HG03108 (cell line): Measurements from ENCODE around the gene CD83.
"Not testable (repeated sequence)": the region's sequence is repeated elsewhere in the genome, so short reads cannot be mapped to it uniquely, and the experiment has no call there.

Experiments
- ATAC-seq: cut with Tn5 transposase; IDR thresholded peaks from one replicate; pipeline ENCODE4 v1.9.1; 2021; ENCODE audit warnings: moderate library complexity; ENCODE audit not compliant: unreplicated experiment

The CD83 gene

GRCh38 chr6:14146506-14147096, 29.0 kb downstream of the CD83 start:
- ATAC-seq, result no peak

GRCh38 chr6:14147891-14148290, 30.3 kb downstream of the CD83 start:
- no peak for ATAC-seq

- ATAC-seq, result no peak
Measured at GRCh38 chr6:14148471-14148870, 30.9 kb downstream of the CD83 start.

GRCh38 chr6:14149053-14149738, 31.6 kb downstream of the CD83 start:
- no peak for ATAC-seq

GRCh38 chr6:14149739-14150130, 32.2 kb downstream of the CD83 start:
- ATAC-seq, result no peak

GRCh38 chr6:14151300-14151699, 33.7 kb downstream of the CD83 start:
- ATAC-seq, result not testable (repeated sequence)

- no peak for ATAC-seq
Measured at GRCh38 chr6:14151773-14152172, 34.2 kb downstream of the CD83 start.

GRCh38 chr6:14153228-14153627, 35.7 kb downstream of the CD83 start:
- no peak for ATAC-seq

GRCh38 chr6:14159090-14159489, 41.5 kb downstream of the CD83 start:
- no peak for ATAC-seq

GRCh38 chr6:14162826-14163225, 45.3 kb downstream of the CD83 start:
- ATAC-seq, result no peak

- ATAC-seq, result no peak
Measured at GRCh38 chr6:14165091-14165490, 47.5 kb downstream of the CD83 start.

- ATAC-seq, result no peak
Measured at GRCh38 chr6:14166839-14167238, 49.3 kb downstream of the CD83 start.

- ATAC-seq, result no peak
Measured at GRCh38 chr6:14170128-14170527, 52.6 kb downstream of the CD83 start.

GRCh38 chr6:14172562-14172961, 55.0 kb downstream of the CD83 start:
- ATAC-seq, result no peak

GRCh38 chr6:14174226-14174625, 56.7 kb downstream of the CD83 start:
- no peak for ATAC-seq

- no peak for ATAC-seq
Measured at GRCh38 chr6:14174996-14175395, 57.4 kb downstream of the CD83 start.

GRCh38 chr6:14176429-14176828, 58.9 kb downstream of the CD83 start:
- ATAC-seq, result no peak

- no peak for ATAC-seq
Measured at GRCh38 chr6:14177413-14178082, 60.0 kb downstream of the CD83 start.

- ATAC-seq, result no peak
Measured at GRCh38 chr6:14178083-14178445, 60.5 kb downstream of the CD83 start.

GRCh38 chr6:14180609-14181008, 63.0 kb downstream of the CD83 start:
- no peak for ATAC-seq

- no peak for ATAC-seq
Measured at GRCh38 chr6:14182916-14183315, 65.3 kb downstream of the CD83 start.
